SK-N-SH (cell line): ENCODE results near the gene XCR1.

Source experiments
- RAD21 ChIP-seq: IDR thresholded peaks from 2 replicates; pipeline ENCODE4 v1.6.1; 2012; ENCODE audit warnings: mild to moderate bottlenecking, low read length
- RCOR1 ChIP-seq: fragments of 150-350 bp; IDR thresholded peaks from 2 replicates; pipeline ENCODE4 v1.6.1; 2017; ENCODE audit warnings: antibody characterized with exemption, low read length

- no peak for TF ChIP-seq RCOR1
- TF ChIP-seq RAD21: no peak
Observed at GRCh38 chr3:46030626-46031025, 3.3 kb upstream of the XCR1 start.
